ENCODE results near the gene SLC6A11.

GRCh38 chr3:10857235-10857634, 41.2 kb downstream of the SLC6A11 start:
- TF ChIP-seq CTCF (IDR thresholded peaks at IDR 0.05 in 4 of 5, conservative IDR thresholded peaks at IDR 0.05 in 1 of 5) (no peak), POLR2A (IDR thresholded peaks at IDR 0.05) (no peak)

Data from gastrocnemius medialis (tissue), 4 donors.